Vagina (tissue), 2 donors: ENCODE data around the gene CFDP1. TPM values are rescaled to one million over a fixed set of nuclear protein-coding genes. Genes with fewer than 3 reads are reported as not detected.

Source experiments
- DNase-seq, 2 donors: peaks; one replicate each; pipeline ENCODE4 v3.0.0-alpha.2; 2017; ENCODE audit errors: extremely low spot score in 2 of 2
- H3K27ac ChIP-seq: fragments of 200-600 bp; sonication (generic); one replicate; pipeline ENCODE4 v1.5.1; 2019
- H3K27me3 ChIP-seq: fragments of 200-600 bp; sonication (generic); one replicate; pipeline ENCODE4 v1.5.1; 2019
- H3K36me3 ChIP-seq, 2 donors: fragments of 200-600 bp; sonication (generic); one replicate each; pipeline ENCODE4 v1.5.1; 2017 to 2019
- H3K4me1 ChIP-seq: fragments of 200-600 bp; sonication (generic); one replicate; pipeline ENCODE4 v1.5.1; 2019
- H3K4me3 ChIP-seq, 2 donors: fragments of 200-600 bp; sonication (generic); 1 replicate in 1 of 2; 2 replicates in 1 of 2; pipeline ENCODE4 v1.5.1; 2016 to 2019
- H3K9me3 ChIP-seq: fragments of 200-600 bp; sonication (generic); one replicate; pipeline ENCODE4 v1.5.1; 2019
- CTCF ChIP-seq, 3 experiments: fragments of 450-650 bp in 2 of 3; fragments of 200-600 bp in 1 of 3; sonication (generic) in 1 of 3; IDR thresholded peaks; one replicate each; pipeline ENCODE4 v1.5.1; 2017 to 2019; ENCODE audit warnings: antibody characterized with exemption in 3 of 3, mild to moderate bottlenecking in 2 of 3, moderate library complexity in 2 of 3
- POLR2A ChIP-seq, 2 donors: fragments of 450-650 bp; IDR thresholded peaks; one replicate each; pipeline ENCODE4 v1.6.1; 2017; ENCODE audit warnings: antibody characterized with exemption in 2 of 2, mild to moderate bottlenecking in 2 of 2, moderate library complexity in 2 of 2
- POLR2AphosphoS5 ChIP-seq, 2 donors: sonication (generic); formaldehyde crosslinking; IDR thresholded peaks; one replicate each; pipeline ENCODE4 v1.9.0; 2017; ENCODE audit warnings: antibody characterized with exemption in 2 of 2, mild to moderate bottlenecking in 2 of 2, low read depth in 1 of 2; ENCODE audit not compliant: insufficient read depth in 1 of 2
- intact Hi-C: fragments of 100-400 bp; cut with DNase I; formaldehyde crosslinking; loops from one replicate; pipeline ENCODE4 v1.15.1; 2023
- total RNA-seq: library from RNA; depleted of rRNA; stranded (reverse); fragments of >200 nt; gene quantifications from one replicate; pipeline ENCODE4 v1.2.3, GENCODE V29; 2016

CFDP1 gene
- total RNA-seq, 1 donor from 2014 or later, result 45.7 TPM

GRCh38 chr16:75415169-75415905, 18.0 kb downstream of the CFDP1 start:
- intact Hi-C loops, result no loop called here
- Histone ChIP-seq H3K4me1 (no peaks in the 10 kb centered on the region), H3K27me3 (no peaks in the 10 kb centered on the region), H3K4me3 (no peak overlapping the region), H3K27ac (no peak overlapping the region), H3K36me3 (peaks cover 0 to 21% of the 10 kb centered on the region in 2 donors), H3K9me3 (no peaks in the 10 kb centered on the region)
- TF ChIP-seq POLR2A (IDR thresholded peaks at IDR 0.05) (no peak), POLR2AphosphoS5 (IDR thresholded peaks at IDR 0.05; ENCODE audit: insufficient read depth in 1 of 2, low read depth in 1 of 2) (no peak), CTCF (IDR thresholded peaks at IDR 0.05) (no peak)
- no peak for DNase-seq

GRCh38 chr16:75413951-75414350, 19.4 kb downstream of the CFDP1 start:
- Histone ChIP-seq H3K36me3 (peaks cover 0 to 27% of the 10 kb centered on the region in 2 donors), H3K27me3 (no peaks in the 10 kb centered on the region), H3K27ac (no peak overlapping the region), H3K4me3 (no peak overlapping the region), H3K4me1 (no peaks in the 10 kb centered on the region), H3K9me3 (no peaks in the 10 kb centered on the region)
- no peak for TF ChIP-seq POLR2AphosphoS5 (IDR thresholded peaks at IDR 0.05; ENCODE audit: insufficient read depth in 1 of 2, low read depth in 1 of 2)
- TF ChIP-seq POLR2A (IDR thresholded peaks at IDR 0.05), result no peak
- TF ChIP-seq CTCF (IDR thresholded peaks at IDR 0.05), result no peak
- intact Hi-C loops, result no loop called here
- no peak for DNase-seq

GRCh38 chr16:75406943-75407342, 26.4 kb downstream of the CFDP1 start:
- Histone ChIP-seq H3K27me3 (no peaks in the 10 kb centered on the region), H3K4me3 (no peak overlapping the region), H3K4me1 (peaks cover 13% of the 10 kb centered on the region), H3K9me3 (no peaks in the 10 kb centered on the region), H3K27ac (no peak overlapping the region), H3K36me3 (peaks cover 0 to 30% of the 10 kb centered on the region in 2 donors)
- no peak for DNase-seq
- intact Hi-C loops, result loop anchor here (10.0 kb wide), 1 partner anchor 212 kb away; no protein-coding TSS in a partner anchor
- no peak for TF ChIP-seq POLR2A (IDR thresholded peaks at IDR 0.05)
- TF ChIP-seq CTCF (IDR thresholded peaks at IDR 0.05), result no peak
- TF ChIP-seq POLR2AphosphoS5 (IDR thresholded peaks at IDR 0.05; ENCODE audit: insufficient read depth in 1 of 2, low read depth in 1 of 2), result no peak

GRCh38 chr16:75402821-75403475, 30.4 kb downstream of the CFDP1 start:
- Histone ChIP-seq H3K4me3 (no peak overlapping the region), H3K27me3 (no peaks in the 10 kb centered on the region), H3K36me3 (peaks cover 0 to 5% of the 10 kb centered on the region in 2 donors), H3K9me3 (no peaks in the 10 kb centered on the region), H3K4me1 (peaks cover 18% of the 10 kb centered on the region), H3K27ac (peak overlapping the region; percentile 76)
- TF ChIP-seq CTCF (IDR thresholded peaks at IDR 0.05) (peak in 2 of 3 experiments; percentile 56 to 57), POLR2AphosphoS5 (IDR thresholded peaks at IDR 0.05; ENCODE audit: insufficient read depth in 1 of 2, low read depth in 1 of 2) (no peak), POLR2A (IDR thresholded peaks at IDR 0.05) (no peak)
- DNase-seq, result no peak
- intact Hi-C loops, result loop anchor here (10.0 kb wide), 1 partner anchor 208 kb away; no protein-coding TSS in a partner anchor
